SK-N-SH (cell line): ENCODE results near the gene CACYBP. TPM values are rescaled to one million over a fixed set of nuclear protein-coding genes. Genes with fewer than 3 reads are reported as not detected.

Experiments
- CTCF ChIA-PET: fragments of 300-600, 350-600 bp; formaldehyde crosslinking; extraction: SDS; loops from one replicate; lab custom pipeline; 2021; lab: Yijun Ruan, JAX
- POLR2A ChIA-PET: fragments of 350-600 bp; sonication (Branson Sonifier 250); formaldehyde crosslinking; extraction: SDS; loops from one replicate; lab custom pipeline; 2020; ENCODE audit warnings: antibody characterized with exemption, inconsistent platforms; lab: Yijun Ruan, JAX
- DNase-seq: peaks from one replicate; pipeline ENCODE4 v3.0.0; 2012
- H2AFZ ChIP-seq: fragments of 200-600 bp; sonication (generic); 2 replicates; pipeline ENCODE4 v1.8.1; 2016; ENCODE audit warnings: antibody characterized with exemption, mild to moderate bottlenecking, low read depth
- H3F3A ChIP-seq: fragments of 200-600 bp; sonication (generic); replicated peaks from 2 replicates; pipeline ENCODE3; 2016; ENCODE audit warnings: antibody characterized with exemption, mild to moderate bottlenecking; ENCODE audit not compliant: insufficient read depth
- H3K27ac ChIP-seq, 2 experiments: fragments of 200-500 bp in 1 of 2; fragments of 200-600 bp in 1 of 2; sonication (Bioruptor generic) in 1 of 2; sonication (generic), shearing (Covaris generic) in 1 of 2; 2 replicates each; pipeline versions ENCODE4 v1.5.1 to v1.6.1; 2014 to 2016; ENCODE audit warnings: low read depth in 2 of 2, inconsistent platforms in 1 of 2, low read length in 1 of 2, mild to moderate bottlenecking in 1 of 2, mixed read lengths in 1 of 2
- H3K27me3 ChIP-seq: fragments of 200-600 bp; sonication (generic), shearing (Covaris generic); 2 replicates; pipeline ENCODE4 v1.6.1; 2016; ENCODE audit warnings: mixed run types; ENCODE audit not compliant: insufficient read depth
- H3K36me3 ChIP-seq, 2 experiments: fragments of 200-500 bp in 1 of 2; fragments of 200-600 bp in 1 of 2; sonication (Bioruptor generic) in 1 of 2; sonication (generic) in 1 of 2; replicated peaks in 1 of 2; 2 replicates each; pipeline versions ENCODE3 to v1.5.1; 2014 to 2016; ENCODE audit warnings: low read length in 1 of 2, mild to moderate bottlenecking in 1 of 2; ENCODE audit not compliant: insufficient read depth in 2 of 2, control insufficient read depth in 1 of 2
- H3K4me1 ChIP-seq, 2 experiments: fragments of 200-500 bp in 1 of 2; fragments of 200-600 bp in 1 of 2; sonication (Bioruptor generic) in 1 of 2; sonication (generic), shearing (Covaris generic) in 1 of 2; 2 replicates each; pipeline versions ENCODE4 v1.5.1 to v1.6.1; 2014 to 2016; ENCODE audit warnings: low read depth in 1 of 2, low read length in 1 of 2, mixed run types in 1 of 2; ENCODE audit not compliant: insufficient read depth in 2 of 2, control insufficient read depth in 1 of 2
- H3K4me2 ChIP-seq: fragments of 200-600 bp; sonication (generic), shearing (Covaris generic); 2 replicates; pipeline ENCODE4 v1.6.1; 2017; ENCODE audit warnings: mixed run types
- H3K4me3 ChIP-seq, 2 experiments: fragments of 200-500 bp in 1 of 2; fragments of 200-600 bp in 1 of 2; sonication (Bioruptor generic) in 1 of 2; sonication (generic), shearing (Covaris generic) in 1 of 2; 2 replicates each; pipeline versions ENCODE4 v1.5.1 to v1.8.1; 2014 to 2016; ENCODE audit warnings: low read depth in 2 of 2, inconsistent platforms in 1 of 2, low read length in 1 of 2, mild to moderate bottlenecking in 1 of 2, mixed read lengths in 1 of 2, moderate library complexity in 1 of 2
- H3K79me2 ChIP-seq: fragments of 200-600 bp; sonication (generic); 2 replicates; pipeline ENCODE4 v1.8.1; 2017; ENCODE audit warnings: mild to moderate bottlenecking; ENCODE audit not compliant: insufficient read depth
- H3K9ac ChIP-seq: fragments of 200-600 bp; sonication (generic); 2 replicates; pipeline ENCODE4 v1.6.1; 2017; ENCODE audit warnings: mixed run types
- H3K9me2 ChIP-seq: fragments of 200-600 bp; sonication (generic); 2 replicates; pipeline ENCODE4 v1.6.1; 2017; ENCODE audit warnings: mixed run types
- H3K9me3 ChIP-seq: fragments of 200-600 bp; sonication (generic); 2 replicates; pipeline ENCODE4 v1.6.1; 2017; ENCODE audit warnings: mixed run types, mild to moderate bottlenecking, moderate library complexity
- H4K20me1 ChIP-seq: fragments of 200-600 bp; sonication (generic); 2 replicates; pipeline ENCODE4 v1.6.1; 2017; ENCODE audit warnings: mild to moderate bottlenecking, mixed run types; ENCODE audit not compliant: insufficient read depth
- NFIC ChIP-seq: IDR thresholded peaks from 2 replicates; pipeline ENCODE4 v1.4.0; 2012; ENCODE audit warnings: borderline replicate concordance
- POLR2AphosphoS5 ChIP-seq: IDR thresholded peaks from 2 replicates; pipeline ENCODE4 v1.6.1; 2012; ENCODE audit warnings: low read depth, low read length
- RCOR1 ChIP-seq: fragments of 150-350 bp; IDR thresholded peaks from 2 replicates; pipeline ENCODE4 v1.6.1; 2017; ENCODE audit warnings: antibody characterized with exemption, low read length
- TAF1 ChIP-seq: IDR thresholded peaks from 2 replicates; pipeline ENCODE4 v1.6.1; 2012; ENCODE audit warnings: low read depth, mild to moderate bottlenecking, low read length, moderate library complexity, borderline replicate concordance
- WGBS: methylation state at CpG from one replicate; pipeline ENCODE4 v1.1.6; 2017; ENCODE audit warnings: low lambda C conversion rate; 5-methylcytosine and 5-hydroxymethylcytosine counted together
- polyA plus RNA-seq, 3 experiments: library from polyadenylated mRNA; depleted of rRNA; stranded (reverse); fragments of >200 nt; gene quantifications; 2 replicates each; pipeline ENCODE4 v1.2.3, GENCODE V29; 2012
- TF ChIP-seq, protein P1 (sequence below): IDR thresholded peaks from 2 replicates; pipeline ENCODE4 v1.6.1; 2012; ENCODE audit warnings: mild to moderate bottlenecking, low read depth, low read length, moderate library complexity
- TF ChIP-seq, protein P2 (sequence below): fragments of 200-600 bp; sonication (generic); IDR thresholded peaks from 2 replicates; pipeline ENCODE4 v1.6.1; 2017; ENCODE audit warnings: antibody characterized with exemption, mild to moderate bottlenecking, moderate library complexity
- TF ChIP-seq, protein P3 (sequence below): IDR thresholded peaks from 2 replicates; pipeline ENCODE4; 2012
- TF ChIP-seq, protein P4 (sequence below): fragments of 150-350 bp; IDR thresholded peaks from 2 replicates; pipeline ENCODE4 v1.6.1; 2017; ENCODE audit warnings: antibody characterized with exemption, low read length, low read depth, borderline replicate concordance
- TF ChIP-seq, protein P5 (sequence below): IDR thresholded peaks from 2 replicates; pipeline ENCODE4 v1.4.0; 2012; ENCODE audit warnings: low read depth, borderline replicate concordance

CACYBP gene
- polyA plus RNA-seq, 1 of the 3 experiments (the other 2 are of a cell fraction) = 56.2 TPM

DNA sequence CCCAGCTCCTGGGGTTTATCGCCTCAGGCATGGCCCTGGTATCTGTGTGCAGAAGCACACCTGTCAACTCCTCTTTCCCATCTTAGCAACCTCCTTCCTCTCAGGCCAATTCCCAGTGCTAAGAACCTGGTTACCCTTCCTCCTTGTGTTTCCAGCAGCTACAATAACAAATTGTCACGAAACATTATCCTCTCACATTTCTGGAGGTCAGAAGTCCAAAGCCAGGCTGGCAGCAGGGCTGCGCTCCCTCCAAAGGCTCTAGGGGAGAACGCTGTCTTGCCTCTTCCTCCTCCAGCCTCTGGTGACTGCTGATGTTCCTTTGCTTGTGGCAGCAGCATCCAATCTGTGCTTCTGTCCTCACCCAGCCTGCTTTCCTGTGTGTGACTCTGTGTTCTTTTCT, 34.2 kb downstream of the CACYBP start (continued):
- TF ChIP-seq, protein P1, sequence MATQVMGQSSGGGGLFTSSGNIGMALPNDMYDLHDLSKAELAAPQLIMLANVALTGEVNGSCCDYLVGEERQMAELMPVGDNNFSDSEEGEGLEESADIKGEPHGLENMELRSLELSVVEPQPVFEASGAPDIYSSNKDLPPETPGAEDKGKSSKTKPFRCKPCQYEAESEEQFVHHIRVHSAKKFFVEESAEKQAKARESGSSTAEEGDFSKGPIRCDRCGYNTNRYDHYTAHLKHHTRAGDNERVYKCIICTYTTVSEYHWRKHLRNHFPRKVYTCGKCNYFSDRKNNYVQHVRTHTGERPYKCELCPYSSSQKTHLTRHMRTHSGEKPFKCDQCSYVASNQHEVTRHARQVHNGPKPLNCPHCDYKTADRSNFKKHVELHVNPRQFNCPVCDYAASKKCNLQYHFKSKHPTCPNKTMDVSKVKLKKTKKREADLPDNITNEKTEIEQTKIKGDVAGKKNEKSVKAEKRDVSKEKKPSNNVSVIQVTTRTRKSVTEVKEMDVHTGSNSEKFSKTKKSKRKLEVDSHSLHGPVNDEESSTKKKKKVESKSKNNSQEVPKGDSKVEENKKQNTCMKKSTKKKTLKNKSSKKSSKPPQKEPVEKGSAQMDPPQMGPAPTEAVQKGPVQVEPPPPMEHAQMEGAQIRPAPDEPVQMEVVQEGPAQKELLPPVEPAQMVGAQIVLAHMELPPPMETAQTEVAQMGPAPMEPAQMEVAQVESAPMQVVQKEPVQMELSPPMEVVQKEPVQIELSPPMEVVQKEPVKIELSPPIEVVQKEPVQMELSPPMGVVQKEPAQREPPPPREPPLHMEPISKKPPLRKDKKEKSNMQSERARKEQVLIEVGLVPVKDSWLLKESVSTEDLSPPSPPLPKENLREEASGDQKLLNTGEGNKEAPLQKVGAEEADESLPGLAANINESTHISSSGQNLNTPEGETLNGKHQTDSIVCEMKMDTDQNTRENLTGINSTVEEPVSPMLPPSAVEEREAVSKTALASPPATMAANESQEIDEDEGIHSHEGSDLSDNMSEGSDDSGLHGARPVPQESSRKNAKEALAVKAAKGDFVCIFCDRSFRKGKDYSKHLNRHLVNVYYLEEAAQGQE = no peak
- TF ChIP-seq, protein P2, sequence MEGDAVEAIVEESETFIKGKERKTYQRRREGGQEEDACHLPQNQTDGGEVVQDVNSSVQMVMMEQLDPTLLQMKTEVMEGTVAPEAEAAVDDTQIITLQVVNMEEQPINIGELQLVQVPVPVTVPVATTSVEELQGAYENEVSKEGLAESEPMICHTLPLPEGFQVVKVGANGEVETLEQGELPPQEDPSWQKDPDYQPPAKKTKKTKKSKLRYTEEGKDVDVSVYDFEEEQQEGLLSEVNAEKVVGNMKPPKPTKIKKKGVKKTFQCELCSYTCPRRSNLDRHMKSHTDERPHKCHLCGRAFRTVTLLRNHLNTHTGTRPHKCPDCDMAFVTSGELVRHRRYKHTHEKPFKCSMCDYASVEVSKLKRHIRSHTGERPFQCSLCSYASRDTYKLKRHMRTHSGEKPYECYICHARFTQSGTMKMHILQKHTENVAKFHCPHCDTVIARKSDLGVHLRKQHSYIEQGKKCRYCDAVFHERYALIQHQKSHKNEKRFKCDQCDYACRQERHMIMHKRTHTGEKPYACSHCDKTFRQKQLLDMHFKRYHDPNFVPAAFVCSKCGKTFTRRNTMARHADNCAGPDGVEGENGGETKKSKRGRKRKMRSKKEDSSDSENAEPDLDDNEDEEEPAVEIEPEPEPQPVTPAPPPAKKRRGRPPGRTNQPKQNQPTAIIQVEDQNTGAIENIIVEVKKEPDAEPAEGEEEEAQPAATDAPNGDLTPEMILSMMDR = no peak
- TF ChIP-seq, protein P3, sequence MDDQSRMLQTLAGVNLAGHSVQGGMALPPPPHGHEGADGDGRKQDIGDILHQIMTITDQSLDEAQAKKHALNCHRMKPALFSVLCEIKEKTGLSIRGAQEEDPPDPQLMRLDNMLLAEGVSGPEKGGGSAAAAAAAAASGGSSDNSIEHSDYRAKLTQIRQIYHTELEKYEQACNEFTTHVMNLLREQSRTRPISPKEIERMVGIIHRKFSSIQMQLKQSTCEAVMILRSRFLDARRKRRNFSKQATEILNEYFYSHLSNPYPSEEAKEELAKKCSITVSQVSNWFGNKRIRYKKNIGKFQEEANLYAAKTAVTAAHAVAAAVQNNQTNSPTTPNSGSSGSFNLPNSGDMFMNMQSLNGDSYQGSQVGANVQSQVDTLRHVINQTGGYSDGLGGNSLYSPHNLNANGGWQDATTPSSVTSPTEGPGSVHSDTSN = no peak
- TF ChIP-seq NFIC = no peak
- no peak for TF ChIP-seq POLR2AphosphoS5
- no peak for TF ChIP-seq RCOR1

DNA sequence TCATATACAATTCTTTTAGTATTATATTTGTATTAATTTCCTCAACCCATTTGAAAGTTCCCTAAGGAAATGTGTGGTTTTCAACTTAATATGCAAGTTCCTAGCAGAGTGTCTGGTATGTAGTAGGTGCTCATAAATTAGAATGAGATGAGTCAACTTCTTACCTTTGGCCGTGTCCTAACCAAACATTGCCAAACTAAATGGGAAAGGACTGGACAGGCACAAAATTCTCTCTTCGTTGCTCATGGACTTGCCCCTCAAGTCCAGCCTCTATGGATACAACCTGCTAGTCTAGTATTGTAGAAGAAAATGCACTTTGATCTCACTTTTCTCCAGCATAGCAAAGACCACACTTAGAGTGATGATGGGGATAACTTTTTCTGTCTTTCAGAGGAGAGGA, 35.0 kb downstream of the CACYBP start:
- H4K20me1 ChIP-seq = no peaks in the 10 kb centered on the region
- no peak for DNase-seq
- no peak overlapping the region for H3K4me2 ChIP-seq
- ChIA-PET CTCF (no interaction called here), POLR2A (no interaction called here)
- H3F3A ChIP-seq = no peaks in the 10 kb centered on the region
- no peaks in the 10 kb centered on the region for H3K9me2 ChIP-seq
- no peaks in the 10 kb centered on the region for H3K4me1 ChIP-seq
- H3K36me3 ChIP-seq = no peaks in the 10 kb centered on the region
- no peak overlapping the region for H3K27ac ChIP-seq
- WGBS = 23% methylated on average over 2 of the region's 2 CpGs
- no peaks in the 10 kb centered on the region for H3K79me2 ChIP-seq
- TF ChIP-seq, protein P4, sequence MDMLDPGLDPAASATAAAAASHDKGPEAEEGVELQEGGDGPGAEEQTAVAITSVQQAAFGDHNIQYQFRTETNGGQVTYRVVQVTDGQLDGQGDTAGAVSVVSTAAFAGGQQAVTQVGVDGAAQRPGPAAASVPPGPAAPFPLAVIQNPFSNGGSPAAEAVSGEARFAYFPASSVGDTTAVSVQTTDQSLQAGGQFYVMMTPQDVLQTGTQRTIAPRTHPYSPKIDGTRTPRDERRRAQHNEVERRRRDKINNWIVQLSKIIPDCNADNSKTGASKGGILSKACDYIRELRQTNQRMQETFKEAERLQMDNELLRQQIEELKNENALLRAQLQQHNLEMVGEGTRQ = no peak
- TF ChIP-seq, protein P5, sequence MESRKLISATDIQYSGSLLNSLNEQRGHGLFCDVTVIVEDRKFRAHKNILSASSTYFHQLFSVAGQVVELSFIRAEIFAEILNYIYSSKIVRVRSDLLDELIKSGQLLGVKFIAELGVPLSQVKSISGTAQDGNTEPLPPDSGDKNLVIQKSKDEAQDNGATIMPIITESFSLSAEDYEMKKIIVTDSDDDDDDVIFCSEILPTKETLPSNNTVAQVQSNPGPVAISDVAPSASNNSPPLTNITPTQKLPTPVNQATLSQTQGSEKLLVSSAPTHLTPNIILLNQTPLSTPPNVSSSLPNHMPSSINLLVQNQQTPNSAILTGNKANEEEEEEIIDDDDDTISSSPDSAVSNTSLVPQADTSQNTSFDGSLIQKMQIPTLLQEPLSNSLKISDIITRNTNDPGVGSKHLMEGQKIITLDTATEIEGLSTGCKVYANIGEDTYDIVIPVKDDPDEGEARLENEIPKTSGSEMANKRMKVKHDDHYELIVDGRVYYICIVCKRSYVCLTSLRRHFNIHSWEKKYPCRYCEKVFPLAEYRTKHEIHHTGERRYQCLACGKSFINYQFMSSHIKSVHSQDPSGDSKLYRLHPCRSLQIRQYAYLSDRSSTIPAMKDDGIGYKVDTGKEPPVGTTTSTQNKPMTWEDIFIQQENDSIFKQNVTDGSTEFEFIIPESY = no peak
- TF ChIP-seq TAF1 = no peak
- no peak overlapping the region for H3K4me3 ChIP-seq
- H3K9me3 ChIP-seq = no peaks in the 10 kb centered on the region
- no peak overlapping the region for H2AFZ ChIP-seq
- no peak overlapping the region for H3K9ac ChIP-seq
- H3K27me3 ChIP-seq = no peaks in the 10 kb centered on the region
